ENCODE results near the gene FOXD2. TPM values are rescaled to one million over a fixed set of nuclear protein-coding genes. Genes with fewer than 3 reads are reported as not detected.

The FOXD2 gene
- total RNA-seq, result not detected
- long read RNA-seq, result 0 reads

- Histone ChIP-seq H3K27me3 (ENCODE audit: low read depth) (peaks cover 99% of the 10 kb centered on the region), H3K36me3 (no peaks in the 10 kb centered on the region), H3K4me3 (peak within 1 kb of the TSS; percentile 80), H3K4me1 (peaks cover 55% of the 10 kb centered on the region), H3K9me3 (replicated peaks) (no peaks in the 10 kb centered on the region), H3K27ac (replicated peaks) (peak within 1 kb of the TSS; percentile 82)
- intact Hi-C loops (cut with micrococcal nuclease), result loop anchor here (10.0 kb wide), 1 partner anchor 277 kb away; no protein-coding TSS in a partner anchor
- TF ChIP-seq, protein P1, sequence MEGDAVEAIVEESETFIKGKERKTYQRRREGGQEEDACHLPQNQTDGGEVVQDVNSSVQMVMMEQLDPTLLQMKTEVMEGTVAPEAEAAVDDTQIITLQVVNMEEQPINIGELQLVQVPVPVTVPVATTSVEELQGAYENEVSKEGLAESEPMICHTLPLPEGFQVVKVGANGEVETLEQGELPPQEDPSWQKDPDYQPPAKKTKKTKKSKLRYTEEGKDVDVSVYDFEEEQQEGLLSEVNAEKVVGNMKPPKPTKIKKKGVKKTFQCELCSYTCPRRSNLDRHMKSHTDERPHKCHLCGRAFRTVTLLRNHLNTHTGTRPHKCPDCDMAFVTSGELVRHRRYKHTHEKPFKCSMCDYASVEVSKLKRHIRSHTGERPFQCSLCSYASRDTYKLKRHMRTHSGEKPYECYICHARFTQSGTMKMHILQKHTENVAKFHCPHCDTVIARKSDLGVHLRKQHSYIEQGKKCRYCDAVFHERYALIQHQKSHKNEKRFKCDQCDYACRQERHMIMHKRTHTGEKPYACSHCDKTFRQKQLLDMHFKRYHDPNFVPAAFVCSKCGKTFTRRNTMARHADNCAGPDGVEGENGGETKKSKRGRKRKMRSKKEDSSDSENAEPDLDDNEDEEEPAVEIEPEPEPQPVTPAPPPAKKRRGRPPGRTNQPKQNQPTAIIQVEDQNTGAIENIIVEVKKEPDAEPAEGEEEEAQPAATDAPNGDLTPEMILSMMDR (IDR thresholded peaks at IDR 0.05; ENCODE audit: borderline replicate concordance), result peak; percentile 98
- DNase-seq, result peak; percentile 83
Observed at GRCh38 chr1:47437447-47438164, at the start of gene FOXD2. Gene FOXD2 (plus strand): TSS chr1:47438044. CDS start chr1:47438136, 92 bp downstream.

DNA sequence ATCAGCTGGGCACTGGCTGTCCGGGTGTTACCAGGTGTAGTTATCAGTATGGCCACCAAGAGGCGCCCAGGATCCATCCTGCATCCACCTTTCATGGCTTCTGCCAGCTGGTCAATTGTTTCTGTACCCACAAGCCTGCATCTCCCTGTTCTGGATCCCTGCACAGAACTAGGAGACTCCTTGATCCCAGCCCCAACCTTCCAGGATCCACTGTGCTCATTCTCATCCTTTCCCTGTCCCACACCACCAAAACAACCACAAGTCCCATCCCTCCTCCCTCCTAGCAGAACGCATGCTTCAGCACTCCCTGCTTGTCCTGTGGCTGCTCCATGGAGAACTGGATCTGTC, 49.0 kb upstream of the FOXD2 start:
- H3K9me3 ChIP-seq (replicated peaks), result no peaks in the 10 kb centered on the region
- H3K4me3 ChIP-seq, result no peak overlapping the region
- TF ChIP-seq, protein P1 (IDR thresholded peaks at IDR 0.05; ENCODE audit: borderline replicate concordance), result peak; percentile 67
- no peaks in the 10 kb centered on the region for H3K4me1 ChIP-seq
- intact Hi-C loops (cut with micrococcal nuclease), result no loop called here
- H3K36me3 ChIP-seq, result no peaks in the 10 kb centered on the region
- DNase-seq, result peak; percentile 33
- peaks cover 8% of the 10 kb centered on the region for H3K27me3 ChIP-seq (ENCODE audit: low read depth)
- H3K27ac ChIP-seq (replicated peaks), result no peak overlapping the region

GRCh38 chr1:47389731-47390130, 48.1 kb upstream of the FOXD2 start:
- Histone ChIP-seq H3K27me3 (ENCODE audit: low read depth) (peaks cover 16% of the 10 kb centered on the region), H3K36me3 (no peaks in the 10 kb centered on the region), H3K27ac (replicated peaks) (no peak overlapping the region), H3K4me3 (no peak overlapping the region), H3K4me1 (no peaks in the 10 kb centered on the region), H3K9me3 (replicated peaks) (no peaks in the 10 kb centered on the region)
- intact Hi-C loops (cut with micrococcal nuclease), result no loop called here
- TF ChIP-seq, protein P1 (IDR thresholded peaks at IDR 0.05; ENCODE audit: borderline replicate concordance), result no peak
- no peak for DNase-seq

- intact Hi-C loops (cut with micrococcal nuclease), result no loop called here
- no peak overlapping the region for H3K27ac ChIP-seq (replicated peaks)
- H3K9me3 ChIP-seq (replicated peaks), result no peaks in the 10 kb centered on the region
Observed at GRCh38 chr1:47390843-47391242, 47.0 kb upstream of the FOXD2 start.

GRCh38 chr1:47393141-47393540, 44.7 kb upstream of the FOXD2 start:
- Histone ChIP-seq H3K27me3 (ENCODE audit: low read depth) (peaks cover 48% of the 10 kb centered on the region), H3K9me3 (replicated peaks) (no peaks in the 10 kb centered on the region), H3K36me3 (no peaks in the 10 kb centered on the region), H3K4me3 (no peak overlapping the region), H3K27ac (replicated peaks) (no peak overlapping the region), H3K4me1 (no peaks in the 10 kb centered on the region)
- TF ChIP-seq, protein P1 (IDR thresholded peaks at IDR 0.05; ENCODE audit: borderline replicate concordance), result no peak
- intact Hi-C loops (cut with micrococcal nuclease), result no loop called here
- no peak for DNase-seq

More at GRCh38 chr1:47390843-47391242, 47.0 kb upstream of the FOXD2 start:
- Histone ChIP-seq H3K36me3 (no peaks in the 10 kb centered on the region), H3K27me3 (ENCODE audit: low read depth) (peaks cover 27% of the 10 kb centered on the region), H3K4me1 (no peaks in the 10 kb centered on the region), H3K4me3 (no peak overlapping the region)
- TF ChIP-seq, protein P1 (IDR thresholded peaks at IDR 0.05; ENCODE audit: borderline replicate concordance), result no peak
- no peak for DNase-seq
